SK-N-SH (cell line): Measurements from ENCODE around the gene CIPC. TPM values are rescaled to one million over a fixed set of nuclear protein-coding genes. Genes with fewer than 3 reads are reported as not detected.

Experiments
- CTCF ChIA-PET: fragments of 300-600, 350-600 bp; formaldehyde crosslinking; extraction: SDS; loops from one replicate; lab custom pipeline; 2021; lab: Yijun Ruan, JAX
- POLR2A ChIA-PET: fragments of 350-600 bp; sonication (Branson Sonifier 250); formaldehyde crosslinking; extraction: SDS; loops from one replicate; lab custom pipeline; 2020; ENCODE audit warnings: antibody characterized with exemption, inconsistent platforms; lab: Yijun Ruan, JAX
- DNase-seq: peaks from one replicate; pipeline ENCODE4 v3.0.0; 2012
- H2AFZ ChIP-seq: fragments of 200-600 bp; sonication (generic); 2 replicates; pipeline ENCODE4 v1.8.1; 2016; ENCODE audit warnings: antibody characterized with exemption, mild to moderate bottlenecking, low read depth
- H3F3A ChIP-seq: fragments of 200-600 bp; sonication (generic); replicated peaks from 2 replicates; pipeline ENCODE3; 2016; ENCODE audit warnings: antibody characterized with exemption, mild to moderate bottlenecking; ENCODE audit not compliant: insufficient read depth
- H3K27ac ChIP-seq, 2 experiments: fragments of 200-500 bp in 1 of 2; fragments of 200-600 bp in 1 of 2; sonication (Bioruptor generic) in 1 of 2; sonication (generic), shearing (Covaris generic) in 1 of 2; 2 replicates each; pipeline versions ENCODE4 v1.5.1 to v1.6.1; 2014 to 2016; ENCODE audit warnings: low read depth in 2 of 2, inconsistent platforms in 1 of 2, low read length in 1 of 2, mild to moderate bottlenecking in 1 of 2, mixed read lengths in 1 of 2
- H3K27me3 ChIP-seq: fragments of 200-600 bp; sonication (generic), shearing (Covaris generic); 2 replicates; pipeline ENCODE4 v1.6.1; 2016; ENCODE audit warnings: mixed run types; ENCODE audit not compliant: insufficient read depth
- H3K36me3 ChIP-seq, 2 experiments: fragments of 200-500 bp in 1 of 2; fragments of 200-600 bp in 1 of 2; sonication (Bioruptor generic) in 1 of 2; sonication (generic) in 1 of 2; replicated peaks in 1 of 2; 2 replicates each; pipeline versions ENCODE3 to v1.5.1; 2014 to 2016; ENCODE audit warnings: low read length in 1 of 2, mild to moderate bottlenecking in 1 of 2; ENCODE audit not compliant: insufficient read depth in 2 of 2, control insufficient read depth in 1 of 2
- H3K4me1 ChIP-seq, 2 experiments: fragments of 200-500 bp in 1 of 2; fragments of 200-600 bp in 1 of 2; sonication (Bioruptor generic) in 1 of 2; sonication (generic), shearing (Covaris generic) in 1 of 2; 2 replicates each; pipeline versions ENCODE4 v1.5.1 to v1.6.1; 2014 to 2016; ENCODE audit warnings: low read depth in 1 of 2, low read length in 1 of 2, mixed run types in 1 of 2; ENCODE audit not compliant: insufficient read depth in 2 of 2, control insufficient read depth in 1 of 2
- H3K4me2 ChIP-seq: fragments of 200-600 bp; sonication (generic), shearing (Covaris generic); 2 replicates; pipeline ENCODE4 v1.6.1; 2017; ENCODE audit warnings: mixed run types
- H3K4me3 ChIP-seq, 2 experiments: fragments of 200-500 bp in 1 of 2; fragments of 200-600 bp in 1 of 2; sonication (Bioruptor generic) in 1 of 2; sonication (generic), shearing (Covaris generic) in 1 of 2; 2 replicates each; pipeline versions ENCODE4 v1.5.1 to v1.8.1; 2014 to 2016; ENCODE audit warnings: low read depth in 2 of 2, inconsistent platforms in 1 of 2, low read length in 1 of 2, mild to moderate bottlenecking in 1 of 2, mixed read lengths in 1 of 2, moderate library complexity in 1 of 2
- H3K79me2 ChIP-seq: fragments of 200-600 bp; sonication (generic); 2 replicates; pipeline ENCODE4 v1.8.1; 2017; ENCODE audit warnings: mild to moderate bottlenecking; ENCODE audit not compliant: insufficient read depth
- H3K9ac ChIP-seq: fragments of 200-600 bp; sonication (generic); 2 replicates; pipeline ENCODE4 v1.6.1; 2017; ENCODE audit warnings: mixed run types
- H3K9me2 ChIP-seq: fragments of 200-600 bp; sonication (generic); 2 replicates; pipeline ENCODE4 v1.6.1; 2017; ENCODE audit warnings: mixed run types
- H3K9me3 ChIP-seq: fragments of 200-600 bp; sonication (generic); 2 replicates; pipeline ENCODE4 v1.6.1; 2017; ENCODE audit warnings: mixed run types, mild to moderate bottlenecking, moderate library complexity
- H4K20me1 ChIP-seq: fragments of 200-600 bp; sonication (generic); 2 replicates; pipeline ENCODE4 v1.6.1; 2017; ENCODE audit warnings: mild to moderate bottlenecking, mixed run types; ENCODE audit not compliant: insufficient read depth
- CHD2 ChIP-seq: fragments of 150-350 bp; IDR thresholded peaks from 2 replicates; pipeline ENCODE4 v1.6.1; 2018; ENCODE audit warnings: low read length; ENCODE audit not compliant: partially characterized antibody
- ELF1 ChIP-seq: IDR thresholded peaks from 2 replicates; pipeline ENCODE4 v1.4.0; 2012
- EP300 ChIP-seq, 2 experiments: IDR thresholded peaks; 2 replicates each; pipeline versions ENCODE4 v1.4.0 to v1.6.1; 2012; ENCODE audit warnings: borderline replicate concordance in 1 of 2, low read depth in 1 of 2, low read length in 1 of 2
- EZH2phosphoT487 ChIP-seq: fragments of 200-600 bp; sonication (generic); IDR thresholded peaks from 2 replicates; pipeline ENCODE4 v1.6.1; 2017; ENCODE audit warnings: low read depth, mixed run types, mild to moderate bottlenecking, antibody characterized with exemption, moderate library complexity, borderline replicate concordance
- FOXJ3 ChIP-seq: sonication (generic); formaldehyde crosslinking; IDR thresholded peaks from 2 replicates; pipeline ENCODE4 v1.5.1; 2020; ENCODE audit warnings: mild to moderate bottlenecking, missing genetic modification reagents
- FOXM1 ChIP-seq: IDR thresholded peaks from 2 replicates; pipeline ENCODE4 v1.4.0; 2012; ENCODE audit warnings: low read depth, mild to moderate bottlenecking
- GABPA ChIP-seq: IDR thresholded peaks from 2 replicates; pipeline ENCODE4 v1.4.0; 2012; ENCODE audit warnings: low read depth, mild to moderate bottlenecking
- NFIC ChIP-seq: IDR thresholded peaks from 2 replicates; pipeline ENCODE4 v1.4.0; 2012; ENCODE audit warnings: borderline replicate concordance
- NRF1 ChIP-seq: IDR thresholded peaks from 2 replicates; pipeline ENCODE4 v1.6.1; 2012; ENCODE audit warnings: low read depth, mild to moderate bottlenecking, low read length
- POLR2AphosphoS5 ChIP-seq: IDR thresholded peaks from 2 replicates; pipeline ENCODE4 v1.6.1; 2012; ENCODE audit warnings: low read depth, low read length
- RAD21 ChIP-seq: IDR thresholded peaks from 2 replicates; pipeline ENCODE4 v1.6.1; 2012; ENCODE audit warnings: mild to moderate bottlenecking, low read length
- RFX5 ChIP-seq: IDR thresholded peaks from 2 replicates; pipeline ENCODE4 v1.6.1; 2012; ENCODE audit warnings: mild to moderate bottlenecking, improper control_type of control experiment, low read length
- SIN3A ChIP-seq: IDR thresholded peaks from 2 replicates; pipeline ENCODE4 v1.6.1; 2012; ENCODE audit warnings: low read depth, mild to moderate bottlenecking, low read length, moderate library complexity, borderline replicate concordance
- SMC3 ChIP-seq: IDR thresholded peaks from 2 replicates; pipeline ENCODE4 v1.6.1; 2012; ENCODE audit warnings: low read depth, low read length, improper control_type of control experiment
- TAF1 ChIP-seq: IDR thresholded peaks from 2 replicates; pipeline ENCODE4 v1.6.1; 2012; ENCODE audit warnings: low read depth, mild to moderate bottlenecking, low read length, moderate library complexity, borderline replicate concordance
- YY1 ChIP-seq: IDR thresholded peaks from 2 replicates; pipeline ENCODE4 v1.4.0; 2012; ENCODE audit warnings: low read depth, mild to moderate bottlenecking
- WGBS: methylation state at CpG from one replicate; pipeline ENCODE4 v1.1.6; 2017; ENCODE audit warnings: low lambda C conversion rate; 5-methylcytosine and 5-hydroxymethylcytosine counted together
- polyA plus RNA-seq, 3 experiments: library from polyadenylated mRNA; depleted of rRNA; stranded (reverse); fragments of >200 nt; gene quantifications; 2 replicates each; pipeline ENCODE4 v1.2.3, GENCODE V29; 2012
- TF ChIP-seq, protein P1 (sequence below): IDR thresholded peaks from 2 replicates; pipeline ENCODE4 v1.6.1; 2012; ENCODE audit warnings: mild to moderate bottlenecking, low read depth, low read length, moderate library complexity
- TF ChIP-seq, protein P2 (sequence below): IDR thresholded peaks from 2 replicates; pipeline ENCODE4; 2012
- TF ChIP-seq, protein P3 (sequence below): IDR thresholded peaks from 2 replicates; pipeline ENCODE4 v1.4.0; 2012; ENCODE audit warnings: low read depth
- TF ChIP-seq, protein P4 (sequence below): IDR thresholded peaks from 2 replicates; pipeline ENCODE4 v1.4.0; 2012; ENCODE audit warnings: low read depth, borderline replicate concordance

The CIPC gene
- polyA plus RNA-seq, 1 of the 3 experiments (the other 2 are of a cell fraction) = 6.5 TPM

DNA sequence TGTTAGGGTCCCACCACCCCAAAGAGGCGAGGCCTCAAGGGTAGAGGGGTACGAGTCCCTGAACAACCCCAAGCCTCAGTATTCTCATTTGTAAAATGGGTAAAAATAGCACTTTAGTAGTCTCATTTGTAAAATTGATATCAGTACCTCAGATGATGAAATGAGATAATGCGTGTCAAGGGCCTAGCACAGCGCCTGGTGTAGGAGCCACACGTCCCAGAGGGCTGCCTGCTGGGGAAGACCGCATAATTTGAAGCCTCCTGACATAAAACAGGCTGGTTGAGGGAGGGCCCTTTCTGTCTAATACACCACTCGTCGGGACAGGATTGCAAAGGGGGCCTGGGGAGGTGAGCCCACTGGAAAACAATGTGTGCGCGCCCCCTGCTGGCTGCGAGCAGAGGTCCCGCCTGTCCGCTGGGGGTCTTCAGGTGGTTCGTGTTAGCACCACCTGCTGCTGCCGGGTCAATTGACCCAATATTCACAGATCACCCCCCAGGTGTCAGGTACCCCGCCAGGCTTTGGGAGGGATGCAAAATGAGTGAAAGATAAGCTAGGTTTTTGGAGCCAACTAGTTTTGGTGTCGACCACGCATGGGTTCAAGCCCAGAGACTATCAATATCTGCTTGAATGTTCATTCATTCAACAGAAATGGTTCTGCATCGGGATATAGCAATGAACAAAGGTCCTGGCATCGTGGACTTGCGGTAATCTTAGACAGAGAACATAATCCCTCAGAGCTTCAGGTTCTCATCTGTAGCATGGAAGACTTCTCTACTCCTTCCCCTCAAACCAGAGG, 44.8 kb upstream of the CIPC start (continued):
- TF ChIP-seq, protein P1, sequence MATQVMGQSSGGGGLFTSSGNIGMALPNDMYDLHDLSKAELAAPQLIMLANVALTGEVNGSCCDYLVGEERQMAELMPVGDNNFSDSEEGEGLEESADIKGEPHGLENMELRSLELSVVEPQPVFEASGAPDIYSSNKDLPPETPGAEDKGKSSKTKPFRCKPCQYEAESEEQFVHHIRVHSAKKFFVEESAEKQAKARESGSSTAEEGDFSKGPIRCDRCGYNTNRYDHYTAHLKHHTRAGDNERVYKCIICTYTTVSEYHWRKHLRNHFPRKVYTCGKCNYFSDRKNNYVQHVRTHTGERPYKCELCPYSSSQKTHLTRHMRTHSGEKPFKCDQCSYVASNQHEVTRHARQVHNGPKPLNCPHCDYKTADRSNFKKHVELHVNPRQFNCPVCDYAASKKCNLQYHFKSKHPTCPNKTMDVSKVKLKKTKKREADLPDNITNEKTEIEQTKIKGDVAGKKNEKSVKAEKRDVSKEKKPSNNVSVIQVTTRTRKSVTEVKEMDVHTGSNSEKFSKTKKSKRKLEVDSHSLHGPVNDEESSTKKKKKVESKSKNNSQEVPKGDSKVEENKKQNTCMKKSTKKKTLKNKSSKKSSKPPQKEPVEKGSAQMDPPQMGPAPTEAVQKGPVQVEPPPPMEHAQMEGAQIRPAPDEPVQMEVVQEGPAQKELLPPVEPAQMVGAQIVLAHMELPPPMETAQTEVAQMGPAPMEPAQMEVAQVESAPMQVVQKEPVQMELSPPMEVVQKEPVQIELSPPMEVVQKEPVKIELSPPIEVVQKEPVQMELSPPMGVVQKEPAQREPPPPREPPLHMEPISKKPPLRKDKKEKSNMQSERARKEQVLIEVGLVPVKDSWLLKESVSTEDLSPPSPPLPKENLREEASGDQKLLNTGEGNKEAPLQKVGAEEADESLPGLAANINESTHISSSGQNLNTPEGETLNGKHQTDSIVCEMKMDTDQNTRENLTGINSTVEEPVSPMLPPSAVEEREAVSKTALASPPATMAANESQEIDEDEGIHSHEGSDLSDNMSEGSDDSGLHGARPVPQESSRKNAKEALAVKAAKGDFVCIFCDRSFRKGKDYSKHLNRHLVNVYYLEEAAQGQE = no peak
- TF ChIP-seq, protein P2, sequence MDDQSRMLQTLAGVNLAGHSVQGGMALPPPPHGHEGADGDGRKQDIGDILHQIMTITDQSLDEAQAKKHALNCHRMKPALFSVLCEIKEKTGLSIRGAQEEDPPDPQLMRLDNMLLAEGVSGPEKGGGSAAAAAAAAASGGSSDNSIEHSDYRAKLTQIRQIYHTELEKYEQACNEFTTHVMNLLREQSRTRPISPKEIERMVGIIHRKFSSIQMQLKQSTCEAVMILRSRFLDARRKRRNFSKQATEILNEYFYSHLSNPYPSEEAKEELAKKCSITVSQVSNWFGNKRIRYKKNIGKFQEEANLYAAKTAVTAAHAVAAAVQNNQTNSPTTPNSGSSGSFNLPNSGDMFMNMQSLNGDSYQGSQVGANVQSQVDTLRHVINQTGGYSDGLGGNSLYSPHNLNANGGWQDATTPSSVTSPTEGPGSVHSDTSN = peak; percentile 57
- TF ChIP-seq EP300 (IDR thresholded peaks at IDR 0.05; ENCODE audit: borderline replicate concordance in 1 of 2, low read depth in 1 of 2, low read length in 1 of 2) (no peak; a peak in 2 of 4 replicates), ELF1 (no peak), CHD2 (peak; percentile 56), YY1 (no peak), NRF1 (peak; percentile 25; the same call in 1 of the 2 replicates), GABPA (no peak), SIN3A (peak; percentile 25; the same call in 1 of the 2 replicates), NFIC (peak; percentile 24; the same call in 1 of the 2 replicates)
- TF ChIP-seq, protein P3, sequence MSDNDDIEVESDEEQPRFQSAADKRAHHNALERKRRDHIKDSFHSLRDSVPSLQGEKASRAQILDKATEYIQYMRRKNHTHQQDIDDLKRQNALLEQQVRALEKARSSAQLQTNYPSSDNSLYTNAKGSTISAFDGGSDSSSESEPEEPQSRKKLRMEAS = no peak

DNA sequence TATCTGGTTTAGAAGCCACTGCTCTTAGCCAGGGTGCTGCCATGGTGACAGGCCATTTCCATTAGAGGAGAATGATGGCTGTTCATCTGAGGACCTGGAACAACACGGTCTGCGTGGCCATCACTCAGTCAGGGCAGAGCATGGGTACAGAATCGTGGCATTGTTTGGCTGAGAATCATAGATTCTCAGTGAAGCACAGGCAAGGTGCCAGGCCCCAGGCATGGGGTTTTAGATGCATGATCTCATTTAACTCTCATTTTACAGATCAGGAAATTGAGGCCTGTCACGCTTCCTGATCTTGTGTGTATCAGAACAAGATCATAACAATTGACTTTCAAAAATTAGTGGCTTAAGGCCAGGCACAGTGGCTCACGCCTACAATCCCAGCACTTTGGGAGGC, 42.8 kb upstream of the CIPC start:
- POLR2A ChIA-PET = no interaction called here
- 86% methylated on average over 5 of the region's 5 CpGs for WGBS
- no peaks in the 10 kb centered on the region for H3K36me3 ChIP-seq
- H4K20me1 ChIP-seq = no peaks in the 10 kb centered on the region
- H2AFZ ChIP-seq = no peak overlapping the region
- H3K4me1 ChIP-seq = peaks cover 11 to 37% of the 10 kb centered on the region in 2 experiments; a peak in 3 of 4 replicates
- no peak overlapping the region for H3K4me3 ChIP-seq
- CTCF ChIA-PET = interaction anchor here (1.0 to 24.4 kb wide), 10 partner anchors 9 to 183 kb away, joined by 3 to 484 read pairs (median 36); partner anchors contain the start of gene IRF2BPL
- peaks cover 4% of the 10 kb centered on the region for H3F3A ChIP-seq
- H3K9me2 ChIP-seq = no peaks in the 10 kb centered on the region
- no peak overlapping the region for H3K27ac ChIP-seq
- no peak overlapping the region for H3K4me2 ChIP-seq
- TF ChIP-seq EZH2phosphoT487 (no peak), RFX5 (no peak), FOXJ3 (CRISPR knock-in tag) (no peak), POLR2AphosphoS5 (no peak), FOXM1 (no peak), TAF1 (no peak), RAD21 (no peak), SMC3 (no peak)
- TF ChIP-seq, protein P4, sequence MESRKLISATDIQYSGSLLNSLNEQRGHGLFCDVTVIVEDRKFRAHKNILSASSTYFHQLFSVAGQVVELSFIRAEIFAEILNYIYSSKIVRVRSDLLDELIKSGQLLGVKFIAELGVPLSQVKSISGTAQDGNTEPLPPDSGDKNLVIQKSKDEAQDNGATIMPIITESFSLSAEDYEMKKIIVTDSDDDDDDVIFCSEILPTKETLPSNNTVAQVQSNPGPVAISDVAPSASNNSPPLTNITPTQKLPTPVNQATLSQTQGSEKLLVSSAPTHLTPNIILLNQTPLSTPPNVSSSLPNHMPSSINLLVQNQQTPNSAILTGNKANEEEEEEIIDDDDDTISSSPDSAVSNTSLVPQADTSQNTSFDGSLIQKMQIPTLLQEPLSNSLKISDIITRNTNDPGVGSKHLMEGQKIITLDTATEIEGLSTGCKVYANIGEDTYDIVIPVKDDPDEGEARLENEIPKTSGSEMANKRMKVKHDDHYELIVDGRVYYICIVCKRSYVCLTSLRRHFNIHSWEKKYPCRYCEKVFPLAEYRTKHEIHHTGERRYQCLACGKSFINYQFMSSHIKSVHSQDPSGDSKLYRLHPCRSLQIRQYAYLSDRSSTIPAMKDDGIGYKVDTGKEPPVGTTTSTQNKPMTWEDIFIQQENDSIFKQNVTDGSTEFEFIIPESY = no peak
- TF ChIP-seq, protein P3 = no peak
- no peak for DNase-seq
- no peak overlapping the region for H3K9ac ChIP-seq
- no peaks in the 10 kb centered on the region for H3K27me3 ChIP-seq
- H3K79me2 ChIP-seq = no peaks in the 10 kb centered on the region
- no peaks in the 10 kb centered on the region for H3K9me3 ChIP-seq
